ENCODE measurements around the gene GCSAML.

Gene GCSAML

GRCh38 chr1:247540581-247540980, 8.4 kb upstream of the GCSAML start:
- Histone ChIP-seq H3K4me2 (ENCODE audit: low read depth, low read length, poor library complexity, severe bottlenecking) (no peak overlapping the region), H4K20me1 (ENCODE audit: low read depth, low read length) (no peaks in the 10 kb centered on the region), H3K27ac (ENCODE audit: low read depth, low read length) (no peak overlapping the region), H3K27me3 (ENCODE audit: low read length) (no peaks in the 10 kb centered on the region), H3K9ac (ENCODE audit: low read length) (no peak overlapping the region), H3K4me3 (ENCODE audit: insufficient read depth, low read length, poor library complexity, severe bottlenecking) (no peak overlapping the region), H3F3A (ENCODE audit: insufficient read depth) (no peaks in the 10 kb centered on the region), H2AFZ (ENCODE audit: low read depth, low read length, severe bottlenecking) (no peak overlapping the region), H3K79me2 (ENCODE audit: insufficient read depth, low read length) (no peaks in the 10 kb centered on the region), H3K36me3 (ENCODE audit: low read length) (no peaks in the 10 kb centered on the region), H3K9me2 (replicated peaks; ENCODE audit: insufficient read depth, low read length) (no peaks in the 10 kb centered on the region), H3K9me3 (ENCODE audit: insufficient read depth, low read length) (no peaks in the 10 kb centered on the region)
- no peak for TF ChIP-seq CTCF (IDR thresholded peaks at IDR 0.05; ENCODE audit: insufficient read depth, low read length, poor library complexity, severe bottlenecking)
- TF ChIP-seq EZH2phosphoT487 (conservative IDR thresholded peaks at IDR 0.05; ENCODE audit: low read length) = no peak

- Histone ChIP-seq H3K36me3 (ENCODE audit: low read length) (no peaks in the 10 kb centered on the region), H3K79me2 (ENCODE audit: insufficient read depth, low read length) (no peaks in the 10 kb centered on the region), H3K27ac (ENCODE audit: low read depth, low read length) (no peak overlapping the region), H3K9ac (ENCODE audit: low read length) (no peak overlapping the region), H3K9me2 (replicated peaks; ENCODE audit: insufficient read depth, low read length) (no peaks in the 10 kb centered on the region), H3K4me2 (ENCODE audit: low read depth, low read length, poor library complexity, severe bottlenecking) (no peak overlapping the region), H3K4me3 (ENCODE audit: insufficient read depth, low read length, poor library complexity, severe bottlenecking) (no peak overlapping the region), H4K20me1 (ENCODE audit: low read depth, low read length) (no peaks in the 10 kb centered on the region), H3F3A (ENCODE audit: insufficient read depth) (no peaks in the 10 kb centered on the region), H3K9me3 (ENCODE audit: insufficient read depth, low read length) (no peaks in the 10 kb centered on the region), H2AFZ (ENCODE audit: low read depth, low read length, severe bottlenecking) (no peak overlapping the region), H3K27me3 (ENCODE audit: low read length) (no peaks in the 10 kb centered on the region)
- TF ChIP-seq EZH2phosphoT487 (conservative IDR thresholded peaks at IDR 0.05; ENCODE audit: low read length) = no peak
Measured at GRCh38 chr1:247542811-247543210, 6.1 kb upstream of the GCSAML start.

GRCh38 chr1:247548092-247548491, 842 bp upstream of the GCSAML start:
- TF ChIP-seq CTCF (IDR thresholded peaks at IDR 0.05; ENCODE audit: insufficient read depth, low read length, poor library complexity, severe bottlenecking) = no peak
- TF ChIP-seq EZH2phosphoT487 (conservative IDR thresholded peaks at IDR 0.05; ENCODE audit: low read length) = no peak
- Histone ChIP-seq H3K36me3 (ENCODE audit: low read length) (no peaks in the 10 kb centered on the region), H3K27ac (ENCODE audit: low read depth, low read length) (no peak overlapping the region), H3K9me3 (ENCODE audit: insufficient read depth, low read length) (no peaks in the 10 kb centered on the region), H3F3A (ENCODE audit: insufficient read depth) (no peaks in the 10 kb centered on the region), H3K9ac (ENCODE audit: low read length) (no peak overlapping the region), H3K79me2 (ENCODE audit: insufficient read depth, low read length) (no peaks in the 10 kb centered on the region), H4K20me1 (ENCODE audit: low read depth, low read length) (no peaks in the 10 kb centered on the region), H3K9me2 (replicated peaks; ENCODE audit: insufficient read depth, low read length) (no peaks in the 10 kb centered on the region), H3K4me3 (ENCODE audit: insufficient read depth, low read length, poor library complexity, severe bottlenecking) (no peak overlapping the region), H2AFZ (ENCODE audit: low read depth, low read length, severe bottlenecking) (no peak overlapping the region), H3K4me2 (ENCODE audit: low read depth, low read length, poor library complexity, severe bottlenecking) (no peak overlapping the region), H3K27me3 (ENCODE audit: low read length) (no peaks in the 10 kb centered on the region)

- Histone ChIP-seq H3K9me2 (replicated peaks; ENCODE audit: insufficient read depth, low read length) (no peaks in the 10 kb centered on the region), H3K79me2 (ENCODE audit: insufficient read depth, low read length) (no peaks in the 10 kb centered on the region), H3K9ac (ENCODE audit: low read length) (no peak overlapping the region), H3K4me2 (ENCODE audit: low read depth, low read length, poor library complexity, severe bottlenecking) (no peak overlapping the region), H2AFZ (ENCODE audit: low read depth, low read length, severe bottlenecking) (no peak overlapping the region), H3K36me3 (ENCODE audit: low read length) (no peaks in the 10 kb centered on the region), H3K9me3 (ENCODE audit: insufficient read depth, low read length) (no peaks in the 10 kb centered on the region), H3K27me3 (ENCODE audit: low read length) (no peaks in the 10 kb centered on the region), H3F3A (ENCODE audit: insufficient read depth) (no peaks in the 10 kb centered on the region), H3K27ac (ENCODE audit: low read depth, low read length) (no peak overlapping the region), H3K4me3 (ENCODE audit: insufficient read depth, low read length, poor library complexity, severe bottlenecking) (no peak overlapping the region), H4K20me1 (ENCODE audit: low read depth, low read length) (no peaks in the 10 kb centered on the region)
- no peak for TF ChIP-seq EZH2phosphoT487 (conservative IDR thresholded peaks at IDR 0.05; ENCODE audit: low read length)
Measured at GRCh38 chr1:247551721-247552120, 2.8 kb downstream of the GCSAML start.

Measured in SU-DHL-6 (cell line).